K562 (cell line): ENCODE results near the gene INSYN2B. TPM values are rescaled to one million over a fixed set of nuclear protein-coding genes. Genes with fewer than 3 reads are reported as not detected.

Source experiments
- ATAC-seq: fragments of 200-7000 bp; cut with Tn5 transposase; 3 replicates; pipeline ENCODE4 v1.9.1; 2020; ENCODE audit warnings: moderate library complexity
- BruUV-seq: library from RNA; stranded (reverse); fragments of 400-500 nt; replicated peaks from 2 replicates; lab custom pipeline; 2021; lab: Mats Ljungman, UMichigan
- CTCF ChIA-PET: fragments of 300-600 bp; formaldehyde crosslinking; extraction: SDS; loops from one replicate; lab custom pipeline; 2021; ENCODE audit warnings: low intra/inter-chr PET ratio; lab: Yijun Ruan, JAX
- POLR2A ChIA-PET: fragments of 300-600, 350-650 bp; sonication (Branson Sonifier 250); formaldehyde crosslinking; extraction: SDS; loops from one replicate; lab custom pipeline; 2021; ENCODE audit warnings: antibody characterized with exemption, inconsistent platforms; lab: Yijun Ruan, JAX
- DNase-seq, 4 experiments: peaks; one replicate each; pipeline versions ENCODE4 v3.0.0 to v3.0.0-alpha.2; 2011 to 2018; ENCODE audit warnings: low spot score in 3 of 4, mixed read lengths in 3 of 4; ENCODE audit errors: extremely low read depth in 1 of 4
- FAIRE-seq: peaks from 2 replicates; lab custom pipeline; 2011; peaks lifted over from hg19 to GRCh38; lab: Jason Lieb, UNC
- H2AFZ ChIP-seq: 2 replicates; pipeline ENCODE4 v1.6.0; 2011; ENCODE audit warnings: low read depth, low read length, control low read depth, inconsistent platforms
- H3K27ac ChIP-seq: fragments of 200-600 bp; 3 replicates; pipeline ENCODE4 v1.8.0; 2011; ENCODE audit warnings: low read depth, mild to moderate bottlenecking, control low read depth, inconsistent platforms, low read length, moderate library complexity, mixed read lengths; ENCODE audit errors: extremely low read depth
- H3K27me3 ChIP-seq, 2 experiments: fragments of 300-600 bp in 1 of 2; 2 replicates in 1 of 2; 3 replicates in 1 of 2; pipeline versions ENCODE4 v1.6.0 to v1.8.0; 2011; ENCODE audit warnings: inconsistent platforms in 2 of 2, low read length in 2 of 2, mild to moderate bottlenecking in 1 of 2, mixed read lengths in 1 of 2, moderate library complexity in 1 of 2; ENCODE audit not compliant: control insufficient read depth in 2 of 2, insufficient read depth in 2 of 2
- H3K36me3 ChIP-seq: fragments of 300-600 bp; 3 replicates; pipeline ENCODE4 v1.8.0; 2011; ENCODE audit warnings: mild to moderate bottlenecking, low read length, inconsistent platforms; ENCODE audit not compliant: control insufficient read depth, insufficient read depth
- H3K4me1 ChIP-seq, 2 experiments: fragments of 200-600 bp in 1 of 2; replicated peaks in 1 of 2; 2 replicates in 1 of 2; 3 replicates in 1 of 2; pipeline versions ENCODE4 v1.5.1 to v1.8.0; 2011; ENCODE audit warnings: inconsistent platforms in 2 of 2, low read length in 2 of 2, mild to moderate bottlenecking in 1 of 2, mixed read lengths in 1 of 2, moderate library complexity in 1 of 2; ENCODE audit not compliant: control insufficient read depth in 2 of 2, insufficient read depth in 2 of 2
- H3K4me2 ChIP-seq: 2 replicates; pipeline ENCODE4 v1.6.1; 2011; ENCODE audit warnings: low read length, control low read depth, inconsistent platforms, mixed read lengths; ENCODE audit not compliant: insufficient read depth
- H3K4me3 ChIP-seq: fragments of 200-600 bp; sonication (generic), shearing (Covaris generic); 2 replicates; pipeline ENCODE4 v1.5.1; 2016; ENCODE audit warnings: control low read depth, inconsistent platforms
- H3K79me2 ChIP-seq: fragments of 200-600 bp; 3 replicates; pipeline ENCODE4 v1.8.0; 2011; ENCODE audit warnings: low read length, inconsistent platforms; ENCODE audit not compliant: control insufficient read depth, insufficient read depth
- H3K9ac ChIP-seq, 2 experiments: 2 replicates each; pipeline versions ENCODE4 v1.6.0 to v1.6.1; 2011; ENCODE audit warnings: low read depth in 2 of 2, low read length in 2 of 2, control low read depth in 1 of 2, inconsistent platforms in 1 of 2, mild to moderate bottlenecking in 1 of 2, mixed read lengths in 1 of 2; ENCODE audit not compliant: insufficient read depth in 1 of 2
- H3K9me1 ChIP-seq: one replicate; pipeline ENCODE4 v1.6.0; 2011; ENCODE audit warnings: inconsistent platforms, mild to moderate bottlenecking, low read length, moderate library complexity; ENCODE audit not compliant: control insufficient read depth, insufficient read depth
- H3K9me3 ChIP-seq: replicated peaks from 2 replicates; pipeline ENCODE4 v1.5.1; 2011; ENCODE audit warnings: low read depth, low read length, inconsistent platforms; ENCODE audit not compliant: control insufficient read depth, insufficient read depth
- H4K20me1 ChIP-seq: replicated peaks from 2 replicates; pipeline ENCODE4 v1.6.1; 2011; ENCODE audit warnings: low read length, inconsistent platforms, mixed read lengths; ENCODE audit not compliant: control insufficient read depth, insufficient read depth
- ATF2 ChIP-seq: sonication (generic); formaldehyde crosslinking; IDR thresholded peaks from 2 replicates; pipeline ENCODE4 v1.8.1; 2022; ENCODE audit warnings: missing genetic modification reagents
- BMI1 ChIP-seq: fragments of 150-350 bp; IDR thresholded peaks from 2 replicates; pipeline ENCODE4 v1.6.1; 2014; ENCODE audit warnings: low read length
- FOS ChIP-seq: IDR thresholded peaks from 3 replicates; pipeline ENCODE4 v1.6.1; 2011; ENCODE audit not compliant: insufficient read length; ENCODE audit errors: extremely low read depth
- NCOA2 ChIP-seq, 2 experiments: fragments of 450-650 bp; IDR thresholded peaks; 2 replicates each; pipeline ENCODE4 v1.6.1; 2018; ENCODE audit warnings: mild to moderate bottlenecking in 2 of 2, moderate library complexity in 1 of 2; ENCODE audit not compliant: partially characterized antibody in 2 of 2
- NR3C1 ChIP-seq: sonication (generic); formaldehyde crosslinking; IDR thresholded peaks from 2 replicates; pipeline ENCODE4 v1.8.1; 2022; ENCODE audit warnings: missing genetic modification reagents
- POU5F1 ChIP-seq: fragments of 150-350 bp; IDR thresholded peaks from 2 replicates; pipeline ENCODE4 v1.6.1; 2014; ENCODE audit warnings: borderline replicate concordance, low read length, low read depth, mild to moderate bottlenecking; ENCODE audit not compliant: partially characterized antibody
- RREB1 ChIP-seq: fragments of 250-450 bp; sonication (Bioruptor Pico); IDR thresholded peaks from 2 replicates; pipeline ENCODE4 v1.4.0; 2020
- SETDB1 ChIP-seq: IDR thresholded peaks from one replicate; pipeline ENCODE4 v1.6.1; 2012; ENCODE audit warnings: low read length, control low read depth, inconsistent platforms
- SNIP1 ChIP-seq: fragments of 450-650 bp; IDR thresholded peaks from 2 replicates; pipeline ENCODE4 v1.7.1; 2017; ENCODE audit warnings: low read depth, mild to moderate bottlenecking
- ZNF24 ChIP-seq: fragments of 450-650 bp; IDR thresholded peaks from 2 replicates; pipeline ENCODE4 v1.6.1; 2016
- ZNF444 ChIP-seq: fragments of 250-450 bp; sonication (Bioruptor Pico); IDR thresholded peaks from 2 replicates; pipeline ENCODE4 v1.4.0; 2020; ENCODE audit warnings: mild to moderate bottlenecking, moderate library complexity
- ZNF668 ChIP-seq: fragments of 250-450 bp; sonication (Bioruptor Pico); IDR thresholded peaks from 2 replicates; pipeline ENCODE4 v1.8.0; 2022; ENCODE audit warnings: mild to moderate bottlenecking, inconsistent platforms
- ZNF75A ChIP-seq: fragments of 450-650 bp; formaldehyde crosslinking; IDR thresholded peaks from 2 replicates; pipeline ENCODE4 v1.4.0; 2020; ENCODE audit warnings: mild to moderate bottlenecking
- ZNF76 ChIP-seq: fragments of 250-450 bp; sonication (Bioruptor Pico); IDR thresholded peaks from 2 replicates; pipeline ENCODE4 v1.4.0; 2020; ENCODE audit warnings: mild to moderate bottlenecking, moderate library complexity, borderline replicate concordance
- WGBS: fragments of 100-300 bp; shearing (Covaris generic); methylation state at CpG from one replicate; pipeline ENCODE4 v1.1.6; 2016; ENCODE audit warnings: low coverage, mixed read lengths; ENCODE audit not compliant: insufficient coverage; ENCODE audit errors: missing lambda C conversion rate; 5-methylcytosine and 5-hydroxymethylcytosine counted together
- in situ Hi-C: fragments of 300-500 bp; cut with MboI; formaldehyde crosslinking; loops from 4 replicates; pipeline ENCODE4 v1.15.0; 2018; ENCODE audit warnings: inconsistent platforms, mixed read lengths
- intact Hi-C: fragments of 100-400 bp; cut with micrococcal nuclease; formaldehyde crosslinking; loops from 2 replicates; pipeline ENCODE4 v1.14.2; 2022
- polyA plus RNA-seq, 8 experiments: library from polyadenylated mRNA; depleted of rRNA in 4 of 8; stranded (reverse) in 5 of 8; unstranded in 3 of 8; fragments of >200 nt; fragmentation: Nextera tagmentation in 2 of 8; fragmentation: Illumina TruSeq in 1 of 8; extraction: Ambion mirVana in 2 of 8; extraction: Trizol in 1 of 8; gene quantifications; 2 replicates each; pipeline versions ENCODE4 v1.2.1 to v1.2.3, GENCODE V29; 2011 to 2014; ENCODE audit warnings: inconsistent platforms in 1 of 8, missing spikeins in 1 of 8
- total RNA-seq, 7 experiments: library from RNA; depleted of rRNA in 6 of 7; stranded (reverse); fragments of >200 nt in 6 of 7; fragmentation: Illumina TruSeq in 2 of 7; extraction: Trizol in 2 of 7; gene quantifications; 2 replicates each; pipeline versions ENCODE4 v1.2.1 to v1.2.3, GENCODE V29; 2011 to 2021; ENCODE audit warnings: low replicate concordance in 1 of 7

INSYN2B gene
- total and polyA plus RNA-seq, 9 of the 15 experiments (the other 6 are each of a cell fraction or from before 2014, with no cell fraction given) = not detected

GRCh38 chr5:169992789-169993484, 12.6 kb upstream of the INSYN2B start:
- Histone ChIP-seq H3K27ac (no peak overlapping the region), H3K9me1 (peaks cover 3% of the 10 kb centered on the region), H2AFZ (no peak overlapping the region), H3K4me1 (no peaks in the 10 kb centered on the region), H3K79me2 (no peaks in the 10 kb centered on the region), H3K9me3 (no peaks in the 10 kb centered on the region), H3K4me3 (no peak overlapping the region), H3K9ac (no peak overlapping the region), H3K27me3 (0 out of 5 replicates have a peak, but pooled peaks cover 0 to 3% of the 10 kb centered on the region in 2 experiments), H3K4me2 (no peak overlapping the region), H4K20me1 (no peaks in the 10 kb centered on the region), H3K36me3 (no peaks in the 10 kb centered on the region)
- in situ Hi-C loops = no loop called here
- no TSS peak for BruUV-seq
- no peak for ATAC-seq
- no peak for DNase-seq
- POLR2A ChIA-PET = interaction anchor here (0.6 kb wide), 1 partner anchor 1957 kb away, joined by 3 read pairs; no protein-coding TSS in a partner anchor
- intact Hi-C loops = no loop called here
- WGBS = 14% methylated on average over 2 of the region's 2 CpGs
- FAIRE-seq = no peak
- CTCF ChIA-PET = no interaction called here
- TF ChIP-seq ZNF75A (CRISPR knock-in tag) = no peak
- TF ChIP-seq ZNF76 (CRISPR knock-in tag) = no peak
- TF ChIP-seq NR3C1 (CRISPR knock-in tag) = no peak
- no peak for TF ChIP-seq ZNF668
- TF ChIP-seq ZNF24 = no peak
- no peak for TF ChIP-seq ZNF444
- TF ChIP-seq POU5F1 = no peak
- TF ChIP-seq RREB1 = no peak
- TF ChIP-seq ATF2 (CRISPR knock-in tag) = no peak
- TF ChIP-seq SNIP1 = no peak
- TF ChIP-seq SETDB1 = no peak
- no peak for TF ChIP-seq NCOA2 (IDR thresholded peaks at IDR 0.05; ENCODE audit: partially characterized antibody in 2 of 2)
- no peak for TF ChIP-seq BMI1
- TF ChIP-seq FOS = no peak
